ENCODE measurements around the gene PDE4D. TPM values are rescaled to one million over a fixed set of nuclear protein-coding genes. Genes with fewer than 3 reads are reported as not detected.

The PDE4D gene
- polyA plus RNA-seq, 1 donor (not counting 4 experiments of a cell fraction or from before 2014, with no cell fraction given), result 3.6 TPM

GRCh38 chr5:59756373-59757035 is 137.0 kb downstream of the PDE4D start:
- dilution Hi-C loops (cut with MboI; ENCODE audit: extremely low pct_ligation_motif_present, low sequenced_read_pairs), result no loop called here
- Histone ChIP-seq H3K9me1 (ENCODE audit: control insufficient read depth, extremely low read depth, insufficient read depth, low read length) (peaks cover 3% of the 10 kb centered on the region), H3K9ac (ENCODE audit: control insufficient read depth, extremely low read depth, insufficient read depth, low read length) (no peak overlapping the region), H3K27me3 (ENCODE audit: control insufficient read depth, extremely low read depth, insufficient read depth, low read length) (no peaks in the 10 kb centered on the region), H3K27ac (ENCODE audit: control insufficient read depth, insufficient read depth, low read length) (no peak overlapping the region), H3K79me2 (ENCODE audit: control insufficient read depth, insufficient read depth, low read length) (peaks cover 7% of the 10 kb centered on the region), H3K4me1 (ENCODE audit: control insufficient read depth, extremely low read depth, insufficient read depth, low read length) (peaks cover 38% of the 10 kb centered on the region), H3K4me3 (ENCODE audit: control insufficient read depth in 2 of 3, extremely low read depth in 1 of 3, insufficient read depth in 2 of 3, low read depth in 1 of 3, low read length in 3 of 3) (no peak overlapping the region), H2AFZ (ENCODE audit: control insufficient read depth, low read length) (no peak overlapping the region), H3K4me2 (ENCODE audit: control insufficient read depth, extremely low read depth, insufficient read depth, low read depth, low read length) (no peak overlapping the region), H3K36me3 (ENCODE audit: control insufficient read depth in 2 of 2, extremely low read depth in 1 of 2, insufficient read depth in 2 of 2, low read length in 2 of 2) (no peaks in the 10 kb centered on the region), H3K9me3 (ENCODE audit: control insufficient read depth, low read depth, low read length) (no peaks in the 10 kb centered on the region), H4K20me1 (ENCODE audit: control insufficient read depth, extremely low read depth, insufficient read depth, low read length) (no peaks in the 10 kb centered on the region)
- no peak for FAIRE-seq
- TF ChIP-seq EZH2 (IDR thresholded peaks at IDR 0.05; ENCODE audit: low read length) (no peak), CTCF (optimal IDR thresholded peaks at IDR 0.05 in 1 of 3, IDR thresholded peaks at IDR 0.05 in 1 of 3, conservative IDR thresholded peaks at IDR 0.05 in 1 of 3; ENCODE audit: extremely low read depth in 1 of 3, insufficient read depth in 2 of 3, low read length in 3 of 3) (no peak)
- no peak for DNase-seq (ENCODE audit: low read depth, low spot score)

- Histone ChIP-seq H3K9me3 (ENCODE audit: control insufficient read depth, low read depth, low read length) (no peaks in the 10 kb centered on the region), H3K79me2 (ENCODE audit: control insufficient read depth, insufficient read depth, low read length) (peaks cover 6% of the 10 kb centered on the region), H3K9me1 (ENCODE audit: control insufficient read depth, extremely low read depth, insufficient read depth, low read length) (peaks cover 3% of the 10 kb centered on the region), H4K20me1 (ENCODE audit: control insufficient read depth, extremely low read depth, insufficient read depth, low read length) (no peaks in the 10 kb centered on the region), H3K27me3 (ENCODE audit: control insufficient read depth, extremely low read depth, insufficient read depth, low read length) (no peaks in the 10 kb centered on the region), H3K4me3 (ENCODE audit: control insufficient read depth in 2 of 3, extremely low read depth in 1 of 3, insufficient read depth in 2 of 3, low read depth in 1 of 3, low read length in 3 of 3) (no peak overlapping the region), H3K27ac (ENCODE audit: control insufficient read depth, insufficient read depth, low read length) (no peak overlapping the region), H2AFZ (ENCODE audit: control insufficient read depth, low read length) (no peak overlapping the region), H3K4me1 (ENCODE audit: control insufficient read depth, extremely low read depth, insufficient read depth, low read length) (peaks cover 34% of the 10 kb centered on the region), H3K4me2 (ENCODE audit: control insufficient read depth, extremely low read depth, insufficient read depth, low read depth, low read length) (no peak overlapping the region), H3K36me3 (ENCODE audit: control insufficient read depth in 2 of 2, extremely low read depth in 1 of 2, insufficient read depth in 2 of 2, low read length in 2 of 2) (no peaks in the 10 kb centered on the region), H3K9ac (ENCODE audit: control insufficient read depth, extremely low read depth, insufficient read depth, low read length) (no peak overlapping the region)
- no peak for TF ChIP-seq EZH2 (IDR thresholded peaks at IDR 0.05; ENCODE audit: low read length)
- TF ChIP-seq CTCF (optimal IDR thresholded peaks at IDR 0.05 in 1 of 3, IDR thresholded peaks at IDR 0.05 in 1 of 3, conservative IDR thresholded peaks at IDR 0.05 in 1 of 3; ENCODE audit: extremely low read depth in 1 of 3, insufficient read depth in 2 of 3, low read length in 3 of 3), result no peak
- DNase-seq (ENCODE audit: low read depth, low spot score) (no peak), FAIRE-seq (no peak)
- dilution Hi-C loops (cut with MboI; ENCODE audit: extremely low pct_ligation_motif_present, low sequenced_read_pairs), result no loop called here
Measured at GRCh38 chr5:59755476-59755875, 138.1 kb downstream of the PDE4D start.
